A549 (cell line): ENCODE measurements around the gene BASP1. TPM values are rescaled to one million over a fixed set of nuclear protein-coding genes. Genes with fewer than 3 reads are reported as not detected.

ENCODE experiments used
- ATAC-seq, 2 experiments: fragments of 200-7000 bp in 1 of 2; fragments of >200 bp in 1 of 2; cut with Nextera tagmentation in 1 of 2; cut with Tn5 transposase in 1 of 2; 3 replicates each; pipeline versions ENCODE4 v1.8.0 to v1.9.1; 2018 to 2020; ENCODE audit warnings: mild to moderate bottlenecking in 1 of 2, moderate library complexity in 1 of 2
- CTCF ChIA-PET: fragments of 300-600 bp; sonication (Branson Sonifier 250); formaldehyde crosslinking; extraction: SDS; loops from one replicate; lab custom pipeline; 2021; ENCODE audit warnings: antibody characterized with exemption, inconsistent platforms; lab: Yijun Ruan, JAX
- POLR2A ChIA-PET: fragments of 350-600 bp; formaldehyde crosslinking; extraction: SDS; loops from one replicate; lab custom pipeline; 2021; ENCODE audit warnings: antibody characterized with exemption, inconsistent platforms; lab: Yijun Ruan, JAX
- DNase-seq, 2 experiments: peaks; one replicate each; pipeline versions ENCODE4 v3.0.0 to v3.0.0-alpha.2; 2011 to 2016; ENCODE audit warnings: low read depth in 1 of 2, low spot score in 1 of 2
- FAIRE-seq: peaks from 2 replicates; lab custom pipeline; 2011; peaks lifted over from hg19 to GRCh38; lab: Jason Lieb, UNC
- H3K27ac ChIP-seq, 2 experiments: fragments of >200 bp; sonication (Bioruptor Twin); formaldehyde crosslinking; 3 replicates each; pipeline ENCODE4 v1.5.1; 2016 to 2017
- H3K4me1 ChIP-seq: fragments of >200 bp; sonication (Bioruptor Twin); formaldehyde crosslinking; 3 replicates; pipeline ENCODE4 v1.6.1; 2016
- H3K4me2 ChIP-seq: fragments of >200 bp; sonication (Bioruptor Twin); formaldehyde crosslinking; 3 replicates; pipeline ENCODE4 v1.6.1; 2016
- H3K4me3 ChIP-seq: fragments of >200 bp; sonication (Bioruptor Twin); formaldehyde crosslinking; 3 replicates; pipeline ENCODE4 v1.5.1; 2016
- H3K9me3 ChIP-seq: fragments of >200 bp; sonication (Bioruptor Twin); formaldehyde crosslinking; 3 replicates; pipeline ENCODE4 v1.6.1; 2016
- ATOH8 ChIP-seq: fragments of 250-450 bp; sonication (Bioruptor Pico); IDR thresholded peaks from 2 replicates; pipeline ENCODE4 v1.5.0; 2020; ENCODE audit warnings: low read depth, mild to moderate bottlenecking, moderate library complexity
- BHLHE40 ChIP-seq: IDR thresholded peaks from 2 replicates; pipeline ENCODE4 v1.6.1; 2012; ENCODE audit warnings: low read depth, low read length, inconsistent platforms
- CEBPB ChIP-seq, 2 experiments: fragments of >200 bp in 1 of 2; sonication (Bioruptor Twin) in 1 of 2; formaldehyde crosslinking in 1 of 2; IDR thresholded peaks; 2 replicates each; pipeline ENCODE4 v1.6.1; 2012 to 2016
- CHD2 ChIP-seq: fragments of 150-350 bp; IDR thresholded peaks from 2 replicates; pipeline ENCODE4 v1.6.1; 2014; ENCODE audit warnings: low read length; ENCODE audit not compliant: partially characterized antibody
- CHD4 ChIP-seq: fragments of 200-600 bp; sonication (generic); IDR thresholded peaks from 2 replicates; pipeline ENCODE4 v1.6.1; 2016; ENCODE audit warnings: antibody characterized with exemption, mild to moderate bottlenecking, borderline replicate concordance
- CTCF ChIP-seq: fragments of >200 bp; sonication (Bioruptor Twin); formaldehyde crosslinking; IDR thresholded peaks from 3 replicates; pipeline ENCODE4 v1.5.1; 2016
- EHMT2 ChIP-seq: fragments of 200-600 bp; sonication (generic); IDR thresholded peaks from 2 replicates; pipeline ENCODE4 v1.6.1; 2016; ENCODE audit warnings: antibody characterized with exemption, low read depth, mild to moderate bottlenecking, moderate library complexity
- EP300 ChIP-seq, 2 experiments: fragments of >200 bp; sonication (Bioruptor Twin); formaldehyde crosslinking; IDR thresholded peaks; 2 replicates in 1 of 2; 3 replicates in 1 of 2; pipeline ENCODE4 v1.6.1; 2016 to 2017
- HEYL ChIP-seq: fragments of 250-450 bp; sonication (Bioruptor Pico); IDR thresholded peaks from 2 replicates; pipeline ENCODE4 v1.8.0; 2021; ENCODE audit warnings: mild to moderate bottlenecking, moderate library complexity
- HOXA7 ChIP-seq: fragments of 250-450 bp; sonication (Bioruptor Pico); IDR thresholded peaks from 2 replicates; pipeline ENCODE4 v1.5.0; 2020; ENCODE audit warnings: mild to moderate bottlenecking, moderate library complexity
- HOXB13 ChIP-seq: fragments of 250-450 bp; sonication (Bioruptor Pico); IDR thresholded peaks from 2 replicates; pipeline ENCODE4 v1.5.0; 2020; ENCODE audit warnings: low read depth, mild to moderate bottlenecking, moderate library complexity
- JUN ChIP-seq, 2 experiments: fragments of >200 bp; sonication (Bioruptor Twin); formaldehyde crosslinking; IDR thresholded peaks; 2 replicates in 1 of 2; 3 replicates in 1 of 2; pipeline ENCODE4 v1.6.1; 2016 to 2017
- MAX ChIP-seq: IDR thresholded peaks from 2 replicates; pipeline ENCODE4 v1.6.1; 2012
- NFE2L2 ChIP-seq: fragments of 150-350 bp; conservative IDR thresholded peaks from 2 replicates; pipeline ENCODE4 v1.6.1; 2014; ENCODE audit warnings: low read length
- PBX3 ChIP-seq: IDR thresholded peaks from 2 replicates; pipeline ENCODE4 v1.6.1; 2012
- PHF8 ChIP-seq: fragments of 200-600 bp; sonication (generic); IDR thresholded peaks from 2 replicates; pipeline ENCODE4 v1.6.1; 2016; ENCODE audit warnings: low read depth, mild to moderate bottlenecking, antibody characterized with exemption, moderate library complexity, borderline replicate concordance
- POLR2A ChIP-seq: IDR thresholded peaks from 2 replicates; pipeline ENCODE4 v1.6.1; 2012; ENCODE audit warnings: mild to moderate bottlenecking, low read length
- RCOR1 ChIP-seq: fragments of 150-350 bp; IDR thresholded peaks from 2 replicates; pipeline ENCODE4 v1.6.1; 2014; ENCODE audit warnings: antibody characterized with exemption, low read length, low read depth
- RFX5 ChIP-seq: fragments of 450-650 bp; IDR thresholded peaks from 2 replicates; pipeline ENCODE4 v1.7.1; 2014; ENCODE audit warnings: antibody characterized with exemption, mild to moderate bottlenecking, moderate library complexity
- RNF2 ChIP-seq: fragments of 200-600 bp; sonication (generic); IDR thresholded peaks from 2 replicates; pipeline ENCODE4 v1.6.1; 2016; ENCODE audit warnings: low read depth, mild to moderate bottlenecking, antibody characterized with exemption, moderate library complexity, borderline replicate concordance
- TFCP2L1 ChIP-seq: fragments of 250-450 bp; sonication (Bioruptor Pico); IDR thresholded peaks from 2 replicates; pipeline ENCODE4 v1.5.0; 2021; ENCODE audit warnings: mild to moderate bottlenecking
- USF2 ChIP-seq: fragments of 450-650 bp; IDR thresholded peaks from 2 replicates; pipeline ENCODE4 v1.6.1; 2014; ENCODE audit warnings: antibody characterized with exemption
- ZFP36 ChIP-seq: fragments of 450-650 bp; IDR thresholded peaks from 2 replicates; pipeline ENCODE4 v1.6.1; 2014; ENCODE audit warnings: borderline replicate concordance; ENCODE audit not compliant: partially characterized antibody
- WGBS: methylation state at CpG from one replicate; pipeline ENCODE4 v1.1.6; 2017; ENCODE audit errors: missing lambda C conversion rate; 5-methylcytosine and 5-hydroxymethylcytosine counted together
- polyA plus RNA-seq, 4 experiments: library from polyadenylated mRNA; depleted of rRNA in 3 of 4; stranded (reverse); fragments of >200 nt; fragmentation: RNase III in 1 of 4; extraction: RNeasy Plus Mini Kit Qiagen cat#74134 plus additional on column Dnase treatment in 1 of 4; gene quantifications; 2 replicates in 3 of 4; 3 replicates in 1 of 4; pipeline ENCODE4 v1.2.3, GENCODE V29; 2011 to 2017

BASP1 gene
- polyA plus RNA-seq, 2 of the 4 experiments (the other 2 are of a cell fraction): 391 to 454 TPM

GRCh38 chr5:17185349-17185748 is 32.1 kb upstream of the BASP1 start:
- H3K27ac ChIP-seq: peak overlapping the region; percentile 2 to 77; a peak in 2 of 6 replicates
- TF ChIP-seq CHD2 (no peak), CTCF (no peak), MAX (no peak), CHD4 (no peak)
- FAIRE-seq (no peak), DNase-seq (no peak), ATAC-seq (no peak)
- H3K9me3 ChIP-seq: no peaks in the 10 kb centered on the region
- H3K4me1 ChIP-seq: peaks cover 57% of the 10 kb centered on the region
- POLR2A ChIA-PET: interaction anchor here (0.6 kb wide), 1 partner anchor 249 kb away, joined by 3 read pairs; the partner anchor contains the start of gene MYO10
- 96% methylated on average over 3 of the region's 3 CpGs for WGBS
- no peak overlapping the region for H3K4me3 ChIP-seq
- no peak overlapping the region for H3K4me2 ChIP-seq
- CTCF ChIA-PET: interaction anchor here (0.6 to 1.5 kb wide), 5 partner anchors 31 to 123 kb away, joined by 3 to 5 read pairs (median 3); no protein-coding TSS in a partner anchor

GRCh38 chr5:17185773-17186172 is 31.7 kb upstream of the BASP1 start:
- Histone ChIP-seq H3K9me3 (no peaks in the 10 kb centered on the region), H3K27ac (peak overlapping the region in 1 of 2 experiments; percentile 77; a peak in 4 of 6 replicates), H3K4me3 (no peak overlapping the region), H3K4me2 (no peak overlapping the region), H3K4me1 (peaks cover 57% of the 10 kb centered on the region)
- DNase-seq (no peak), FAIRE-seq (no peak), ATAC-seq (no peak)
- POLR2A ChIA-PET: interaction anchor here (0.6 kb wide), 1 partner anchor 250 kb away, joined by 3 read pairs; the partner anchor contains the start of gene MYO10
- TF ChIP-seq RCOR1 (no peak), PBX3 (no peak), RNF2 (no peak), POLR2A (no peak), CEBPB (IDR thresholded peaks at IDR 0.05) (no peak), HEYL (no peak), ZFP36 (no peak)
- WGBS: 73% methylated on average over 3 of the region's 3 CpGs
- CTCF ChIA-PET: interaction anchor here (0.6 to 1.5 kb wide), 6 partner anchors 9 to 395 kb away, joined by 3 to 4 read pairs (median 3); no protein-coding TSS in a partner anchor

GRCh38 chr5:17186256-17186655 is 31.2 kb upstream of the BASP1 start:
- H3K9me3 ChIP-seq: no peaks in the 10 kb centered on the region
- TF ChIP-seq BHLHE40 (no peak), PHF8 (no peak), EP300 (IDR thresholded peaks at IDR 0.05) (no peak), USF2 (no peak), HOXA7 (CRISPR knock-in tag) (no peak), RNF2 (no peak), HOXB13 (CRISPR knock-in tag) (no peak), PBX3 (no peak), EHMT2 (no peak), JUN (IDR thresholded peaks at IDR 0.05) (no peak), NFE2L2 (no peak), TFCP2L1 (CRISPR knock-in tag) (no peak), CTCF (no peak), RFX5 (no peak), ATOH8 (CRISPR knock-in tag) (no peak)
- WGBS: 100% methylated on average over 2 of the region's 4 CpGs
- POLR2A ChIA-PET: no interaction called here
- peak in 1 of 2 experiments; percentile 10; a peak in 2 of 6 replicates for ATAC-seq
- no peak overlapping the region for H3K4me3 ChIP-seq
- H3K4me2 ChIP-seq: no peak overlapping the region
- no peak for DNase-seq
- H3K27ac ChIP-seq: peak overlapping the region in 1 of 2 experiments; percentile 77; a peak in 4 of 6 replicates
- no peak for FAIRE-seq
- CTCF ChIA-PET: interaction anchor here (0.6 to 1.1 kb wide), 5 partner anchors 8 to 712 kb away, joined by 3 to 5 read pairs (median 4); no protein-coding TSS in a partner anchor
- peaks cover 57% of the 10 kb centered on the region for H3K4me1 ChIP-seq
